Measurements from ENCODE around the gene ZNG1C. TPM values are rescaled to one million over a fixed set of nuclear protein-coding genes. Genes with fewer than 3 reads are reported as not detected.
"Not testable (repeated sequence)": the region's sequence is repeated elsewhere in the genome, so short reads cannot be mapped to it uniquely, and the experiment has no call there.

ZNG1C gene
- polyA plus RNA-seq = 10 to 100 TPM; 15.3 to 17.1 TPM

DNA sequence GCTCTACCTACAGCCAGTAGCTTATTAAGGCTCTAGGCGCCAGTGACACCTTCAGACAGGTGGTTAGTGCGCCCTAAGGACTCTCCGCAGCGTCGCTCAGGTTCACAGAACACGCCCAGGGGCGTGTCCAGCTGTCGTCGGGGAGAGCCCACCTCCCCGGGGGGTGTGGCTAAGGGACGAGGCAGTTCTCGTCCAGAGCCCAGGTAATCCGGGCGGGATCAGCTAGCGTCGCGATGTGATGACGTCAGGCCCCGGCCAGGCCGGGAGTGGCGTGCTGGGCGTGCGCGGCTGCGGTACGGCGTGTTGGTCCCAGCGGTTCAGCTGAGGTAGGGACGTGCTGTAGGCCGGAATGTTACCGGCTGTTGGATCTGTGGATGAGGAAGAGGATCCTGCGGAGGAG is at the start of gene ZNG1C:
ZNG1C (plus strand) TSS at position 301 of the 400 bp plus-strand sequence; CDS start at position 350, 49 bp downstream.
- H3K36me3 ChIP-seq (ENCODE audit: control insufficient read depth in 2 of 2, insufficient read depth in 2 of 2, low read length in 1 of 2); H3K27ac ChIP-seq (ENCODE audit: low read depth in 2 of 2, low read length in 1 of 2); H3K4me3 ChIP-seq (ENCODE audit: low read depth in 1 of 2, low read length in 2 of 2); H3K27me3 ChIP-seq (ENCODE audit: control insufficient read depth in 1 of 2, insufficient read depth in 2 of 2, low read length in 2 of 2); H3K4me1 ChIP-seq (ENCODE audit: control insufficient read depth in 2 of 2, insufficient read depth in 2 of 2, low read length in 1 of 2); H3K9me3 ChIP-seq (ENCODE audit: control insufficient read depth in 2 of 2, insufficient read depth in 1 of 2, low read depth in 1 of 2, low read length in 1 of 2): not testable (repeated sequence)
- no CpG with 5 or more reads among the region's 32 CpGs for WGBS, 2 donors

DNA sequence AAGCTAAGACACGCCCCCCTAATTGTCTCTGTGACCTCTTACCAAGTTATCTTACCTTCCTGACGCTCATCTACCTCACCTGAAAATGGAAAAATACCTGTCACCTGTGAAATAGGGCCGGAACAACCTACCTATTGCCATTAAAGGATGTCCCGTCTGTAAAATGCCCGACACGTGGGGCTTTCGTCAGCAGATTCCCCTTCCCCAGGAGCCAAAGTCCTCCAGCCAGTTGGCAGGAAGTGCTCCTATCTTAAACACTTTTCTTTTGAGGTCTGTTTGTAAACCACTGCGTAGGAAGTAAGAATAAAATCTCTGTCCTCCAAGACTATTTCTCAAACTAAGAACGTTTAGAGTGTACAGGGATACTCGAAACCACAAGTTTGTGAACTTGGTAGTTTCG is 654 bp downstream of the ZNG1C start:
- H3K27me3 ChIP-seq (ENCODE audit: control insufficient read depth in 1 of 2, insufficient read depth in 2 of 2, low read length in 2 of 2); H3K4me3 ChIP-seq (ENCODE audit: low read depth in 1 of 2, low read length in 2 of 2); H3K27ac ChIP-seq (ENCODE audit: low read depth in 2 of 2, low read length in 1 of 2); H3K4me1 ChIP-seq (ENCODE audit: control insufficient read depth in 2 of 2, insufficient read depth in 2 of 2, low read length in 1 of 2); H3K36me3 ChIP-seq (ENCODE audit: control insufficient read depth in 2 of 2, insufficient read depth in 2 of 2, low read length in 1 of 2); H3K9me3 ChIP-seq (ENCODE audit: control insufficient read depth in 2 of 2, insufficient read depth in 1 of 2, low read depth in 1 of 2, low read length in 1 of 2): not testable (repeated sequence)
- WGBS, 2 donors = no CpG with 5 or more reads among the region's 11 CpGs

DNA sequence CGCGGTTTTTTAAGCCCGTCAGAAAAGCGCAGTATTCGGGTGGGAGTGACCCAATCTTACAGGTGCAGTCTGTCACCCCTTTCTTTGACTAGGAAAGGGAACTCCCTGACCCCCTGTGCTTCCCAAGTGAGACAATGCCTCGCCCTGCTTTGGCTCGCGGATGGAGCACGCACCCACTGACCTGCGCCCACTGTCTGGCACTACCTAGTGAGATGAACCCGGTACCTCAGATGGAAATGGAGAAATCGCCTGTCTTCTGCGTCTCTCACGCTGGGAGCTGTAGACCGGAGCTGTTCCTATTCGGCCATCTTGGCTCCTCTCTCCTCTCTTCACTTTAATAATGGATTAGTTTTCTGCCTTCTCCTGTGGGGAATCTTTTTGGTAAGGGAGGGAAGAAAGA is 39.3 kb downstream of the ZNG1C start:
- 97 to 98% methylated on average over 10 to 12 of the region's 16 CpGs for WGBS, 2 donors

DNA sequence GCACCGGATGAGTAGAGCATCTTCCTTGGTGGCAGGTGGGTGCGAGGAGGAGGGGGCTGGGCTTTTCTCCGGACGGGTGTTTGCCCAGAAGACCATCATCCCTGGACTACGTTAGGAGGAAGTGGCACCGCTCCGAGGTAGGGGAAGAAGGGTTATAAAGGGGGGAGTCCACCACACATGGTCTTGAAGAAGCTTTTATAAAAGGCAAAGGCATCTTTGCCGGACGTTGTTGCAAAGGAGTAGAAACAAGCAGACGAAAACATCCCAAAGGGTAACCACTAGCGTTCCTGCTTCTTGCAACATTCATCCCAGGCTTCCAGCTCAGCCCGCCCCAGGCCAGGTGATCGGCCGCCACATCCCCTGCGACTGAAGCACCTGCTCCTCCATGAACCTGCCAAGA is 60.8 kb downstream of the ZNG1C start, which contains the start of gene FOXD4L3:
FOXD4L3 (plus strand) TSS at position 301 of the 400 bp plus-strand sequence; CDS start at position 386, 85 bp downstream.
- not testable (repeated sequence) for H3K36me3 ChIP-seq (ENCODE audit: control insufficient read depth in 2 of 2, insufficient read depth in 2 of 2, low read length in 1 of 2); H3K9me3 ChIP-seq (ENCODE audit: control insufficient read depth in 2 of 2, insufficient read depth in 1 of 2, low read depth in 1 of 2, low read length in 1 of 2); H3K4me1 ChIP-seq (ENCODE audit: control insufficient read depth in 2 of 2, insufficient read depth in 2 of 2, low read length in 1 of 2); H3K27me3 ChIP-seq (ENCODE audit: control insufficient read depth in 1 of 2, insufficient read depth in 2 of 2, low read length in 2 of 2); H3K4me3 ChIP-seq (ENCODE audit: low read depth in 1 of 2, low read length in 2 of 2); H3K27ac ChIP-seq (ENCODE audit: low read depth in 2 of 2, low read length in 1 of 2)
- WGBS, 2 donors = 0 to 26% methylated on average over 1 to 4 of the region's 15 CpGs

More for the DNA sequence above, 39.3 kb downstream of the ZNG1C start:
- H3K9me3 ChIP-seq (ENCODE audit: control insufficient read depth in 2 of 2, insufficient read depth in 1 of 2, low read depth in 1 of 2, low read length in 1 of 2); H3K27me3 ChIP-seq (ENCODE audit: control insufficient read depth in 1 of 2, insufficient read depth in 2 of 2, low read length in 2 of 2); H3K4me3 ChIP-seq (ENCODE audit: low read depth in 1 of 2, low read length in 2 of 2); H3K36me3 ChIP-seq (ENCODE audit: control insufficient read depth in 2 of 2, insufficient read depth in 2 of 2, low read length in 1 of 2); H3K27ac ChIP-seq (ENCODE audit: low read depth in 2 of 2, low read length in 1 of 2); H3K4me1 ChIP-seq (ENCODE audit: control insufficient read depth in 2 of 2, insufficient read depth in 2 of 2, low read length in 1 of 2): not testable (repeated sequence)

- H3K4me3 ChIP-seq (ENCODE audit: low read depth in 1 of 2, low read length in 2 of 2); H3K9me3 ChIP-seq (ENCODE audit: control insufficient read depth in 2 of 2, insufficient read depth in 1 of 2, low read depth in 1 of 2, low read length in 1 of 2); H3K27ac ChIP-seq (ENCODE audit: low read depth in 2 of 2, low read length in 1 of 2); H3K27me3 ChIP-seq (ENCODE audit: control insufficient read depth in 1 of 2, insufficient read depth in 2 of 2, low read length in 2 of 2); H3K4me1 ChIP-seq (ENCODE audit: control insufficient read depth in 2 of 2, insufficient read depth in 2 of 2, low read length in 1 of 2); H3K36me3 ChIP-seq (ENCODE audit: control insufficient read depth in 2 of 2, insufficient read depth in 2 of 2, low read length in 1 of 2): not testable (repeated sequence)
- WGBS, 2 donors = 0 to 2% methylated on average over 5 to 9 of the region's 30 CpGs
Observed at GRCh38 chr9:68303771-68304170, 62.0 kb downstream of the ZNG1C start.

GRCh38 chr9:68304212-68304611 is 62.4 kb downstream of the ZNG1C start:
- H3K36me3 ChIP-seq (ENCODE audit: control insufficient read depth in 2 of 2, insufficient read depth in 2 of 2, low read length in 1 of 2); H3K4me1 ChIP-seq (ENCODE audit: control insufficient read depth in 2 of 2, insufficient read depth in 2 of 2, low read length in 1 of 2); H3K9me3 ChIP-seq (ENCODE audit: control insufficient read depth in 2 of 2, insufficient read depth in 1 of 2, low read depth in 1 of 2, low read length in 1 of 2); H3K27ac ChIP-seq (ENCODE audit: low read depth in 2 of 2, low read length in 1 of 2); H3K4me3 ChIP-seq (ENCODE audit: low read depth in 1 of 2, low read length in 2 of 2); H3K27me3 ChIP-seq (ENCODE audit: control insufficient read depth in 1 of 2, insufficient read depth in 2 of 2, low read length in 2 of 2): not testable (repeated sequence)
- WGBS, 2 donors = 16% methylated on average over 8 of the region's 21 CpGs; no CpG with 5 or more reads in 1 of the 2 donors

DNA sequence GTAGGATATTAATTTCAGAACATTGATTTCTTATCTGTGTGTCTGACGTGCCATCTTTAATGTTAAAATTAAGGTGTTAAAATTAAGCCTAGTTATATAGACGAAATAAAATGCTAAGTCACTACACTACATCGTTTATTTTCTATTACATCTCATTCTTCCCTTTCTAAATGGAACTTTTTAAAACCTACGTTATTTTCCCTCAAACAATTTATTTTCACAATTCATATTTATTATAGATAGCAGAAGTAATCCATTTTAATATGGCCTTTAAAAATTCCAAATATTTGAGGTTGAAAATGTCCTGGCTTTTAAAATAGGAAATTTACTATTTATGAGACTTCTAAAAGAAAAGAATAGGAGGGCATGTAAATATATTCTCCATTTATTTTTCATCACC is 63.0 kb downstream of the ZNG1C start:
- H3K4me3 ChIP-seq (ENCODE audit: low read depth in 1 of 2, low read length in 2 of 2); H3K27me3 ChIP-seq (ENCODE audit: control insufficient read depth in 1 of 2, insufficient read depth in 2 of 2, low read length in 2 of 2); H3K4me1 ChIP-seq (ENCODE audit: control insufficient read depth in 2 of 2, insufficient read depth in 2 of 2, low read length in 1 of 2); H3K27ac ChIP-seq (ENCODE audit: low read depth in 2 of 2, low read length in 1 of 2); H3K9me3 ChIP-seq (ENCODE audit: control insufficient read depth in 2 of 2, insufficient read depth in 1 of 2, low read depth in 1 of 2, low read length in 1 of 2); H3K36me3 ChIP-seq (ENCODE audit: control insufficient read depth in 2 of 2, insufficient read depth in 2 of 2, low read length in 1 of 2): not testable (repeated sequence)
- 19 to 24% methylated on average over 2 of the region's 4 CpGs for WGBS, 2 donors

DNA sequence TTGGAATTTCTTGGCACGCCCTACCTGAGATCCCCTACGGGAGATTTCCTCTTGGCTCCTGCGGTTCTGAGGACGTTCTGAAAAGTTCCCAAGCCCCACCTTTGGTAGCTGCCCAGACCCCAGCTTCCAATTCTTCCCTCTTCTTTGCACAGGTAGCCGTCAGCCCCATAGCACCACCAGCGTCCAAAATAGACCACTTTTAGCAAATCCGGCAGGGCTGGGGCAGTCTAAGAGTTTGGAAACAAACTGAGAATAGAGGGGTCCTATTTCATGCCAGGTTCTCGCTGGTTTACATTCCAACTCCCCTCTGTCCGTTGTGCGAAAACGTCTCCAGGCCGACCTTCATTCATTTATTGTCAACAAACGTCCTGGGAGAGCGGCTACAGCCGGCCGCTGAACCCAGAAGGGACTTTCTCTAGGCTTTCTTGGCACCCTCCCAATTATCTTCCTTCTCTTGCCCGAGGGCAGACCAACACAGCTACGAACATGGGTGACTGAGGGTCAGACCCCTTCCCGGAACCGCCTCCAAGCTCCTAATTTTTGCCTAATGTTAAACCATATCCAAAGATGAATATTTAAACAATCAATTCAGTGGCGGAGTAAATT is 64.0 kb downstream of the ZNG1C start:
- H3K27me3 ChIP-seq (ENCODE audit: control insufficient read depth in 1 of 2, insufficient read depth in 2 of 2, low read length in 2 of 2); H3K36me3 ChIP-seq (ENCODE audit: control insufficient read depth in 2 of 2, insufficient read depth in 2 of 2, low read length in 1 of 2); H3K4me3 ChIP-seq (ENCODE audit: low read depth in 1 of 2, low read length in 2 of 2); H3K4me1 ChIP-seq (ENCODE audit: control insufficient read depth in 2 of 2, insufficient read depth in 2 of 2, low read length in 1 of 2); H3K27ac ChIP-seq (ENCODE audit: low read depth in 2 of 2, low read length in 1 of 2); H3K9me3 ChIP-seq (ENCODE audit: control insufficient read depth in 2 of 2, insufficient read depth in 1 of 2, low read depth in 1 of 2, low read length in 1 of 2): not testable (repeated sequence)
- WGBS, 2 donors = 28 to 41% methylated on average over 7 to 9 of the region's 21 CpGs

DNA sequence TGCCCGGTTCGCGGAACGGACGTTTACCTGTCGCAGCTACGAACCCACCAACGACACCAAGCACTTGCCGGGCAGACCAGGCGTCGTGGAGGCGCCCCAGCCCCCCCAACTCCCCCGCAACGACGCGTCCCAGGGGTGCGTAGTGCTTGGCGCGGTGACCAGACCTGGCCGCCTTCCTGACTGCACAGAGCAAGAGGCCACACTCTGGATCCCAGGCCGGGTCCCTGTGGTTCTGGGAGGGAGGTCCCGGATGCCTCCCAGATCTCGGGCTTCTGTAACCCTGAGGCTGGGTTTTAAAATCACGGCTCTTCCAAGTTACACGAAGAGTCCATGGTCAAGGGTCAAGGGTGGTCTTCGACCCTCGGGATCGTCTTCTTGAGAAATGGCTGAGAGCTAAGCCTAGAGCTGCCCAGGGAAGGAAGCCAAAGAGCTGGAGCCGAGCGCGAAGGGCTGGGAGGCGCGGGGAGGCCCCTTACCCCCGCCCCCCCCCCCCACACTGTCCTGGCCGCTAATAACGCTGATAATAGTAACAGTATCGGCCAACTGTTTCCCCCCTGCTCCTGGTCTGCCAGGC is 64.7 kb downstream of the ZNG1C start:
- H3K9me3 ChIP-seq (ENCODE audit: control insufficient read depth in 2 of 2, insufficient read depth in 1 of 2, low read depth in 1 of 2, low read length in 1 of 2); H3K4me1 ChIP-seq (ENCODE audit: control insufficient read depth in 2 of 2, insufficient read depth in 2 of 2, low read length in 1 of 2); H3K4me3 ChIP-seq (ENCODE audit: low read depth in 1 of 2, low read length in 2 of 2); H3K36me3 ChIP-seq (ENCODE audit: control insufficient read depth in 2 of 2, insufficient read depth in 2 of 2, low read length in 1 of 2); H3K27ac ChIP-seq (ENCODE audit: low read depth in 2 of 2, low read length in 1 of 2); H3K27me3 ChIP-seq (ENCODE audit: control insufficient read depth in 1 of 2, insufficient read depth in 2 of 2, low read length in 2 of 2): not testable (repeated sequence)
- 12 to 23% methylated on average over 12 to 28 of the region's 37 CpGs for WGBS, 2 donors

DNA sequence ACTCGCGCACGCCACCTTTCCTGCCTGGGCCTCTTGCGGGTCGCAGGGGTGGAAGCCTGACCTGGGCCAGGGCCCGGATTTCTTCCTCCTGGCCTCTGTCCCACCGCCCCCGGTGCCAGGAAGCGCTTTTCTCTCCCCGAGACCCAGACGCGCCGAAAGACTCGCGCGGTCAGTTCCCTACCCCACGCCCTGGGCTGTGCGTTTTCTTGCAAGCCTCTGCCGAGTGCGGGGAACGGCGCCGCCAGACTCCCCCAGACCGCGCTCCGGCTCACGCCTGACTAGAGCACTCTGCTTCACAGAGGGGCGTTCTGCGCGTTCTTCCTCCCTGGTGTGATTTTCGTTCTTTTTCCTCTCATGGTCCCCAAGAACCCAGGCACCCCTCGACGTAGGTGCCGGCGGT is 65.3 kb downstream of the ZNG1C start:
- not testable (repeated sequence) for H3K36me3 ChIP-seq (ENCODE audit: control insufficient read depth in 2 of 2, insufficient read depth in 2 of 2, low read length in 1 of 2); H3K4me1 ChIP-seq (ENCODE audit: control insufficient read depth in 2 of 2, insufficient read depth in 2 of 2, low read length in 1 of 2); H3K4me3 ChIP-seq (ENCODE audit: low read depth in 1 of 2, low read length in 2 of 2); H3K27ac ChIP-seq (ENCODE audit: low read depth in 2 of 2, low read length in 1 of 2); H3K27me3 ChIP-seq (ENCODE audit: control insufficient read depth in 1 of 2, insufficient read depth in 2 of 2, low read length in 2 of 2); H3K9me3 ChIP-seq (ENCODE audit: control insufficient read depth in 2 of 2, insufficient read depth in 1 of 2, low read depth in 1 of 2, low read length in 1 of 2)
- WGBS, 2 donors = 27 to 30% methylated on average over 12 to 18 of the region's 35 CpGs

Data from esophagus (tissue), 2 donors.